GM18520 (cell line): ENCODE results near the gene ZNF559.
"Not testable (repeated sequence)": the region's sequence is repeated elsewhere in the genome, so short reads cannot be mapped to it uniquely, and the experiment has no call there.

Source experiments
- ATAC-seq: cut with Tn5 transposase; IDR thresholded peaks from one replicate; pipeline ENCODE4 v1.9.1; 2021; ENCODE audit not compliant: unreplicated experiment

ZNF559 gene

DNA sequence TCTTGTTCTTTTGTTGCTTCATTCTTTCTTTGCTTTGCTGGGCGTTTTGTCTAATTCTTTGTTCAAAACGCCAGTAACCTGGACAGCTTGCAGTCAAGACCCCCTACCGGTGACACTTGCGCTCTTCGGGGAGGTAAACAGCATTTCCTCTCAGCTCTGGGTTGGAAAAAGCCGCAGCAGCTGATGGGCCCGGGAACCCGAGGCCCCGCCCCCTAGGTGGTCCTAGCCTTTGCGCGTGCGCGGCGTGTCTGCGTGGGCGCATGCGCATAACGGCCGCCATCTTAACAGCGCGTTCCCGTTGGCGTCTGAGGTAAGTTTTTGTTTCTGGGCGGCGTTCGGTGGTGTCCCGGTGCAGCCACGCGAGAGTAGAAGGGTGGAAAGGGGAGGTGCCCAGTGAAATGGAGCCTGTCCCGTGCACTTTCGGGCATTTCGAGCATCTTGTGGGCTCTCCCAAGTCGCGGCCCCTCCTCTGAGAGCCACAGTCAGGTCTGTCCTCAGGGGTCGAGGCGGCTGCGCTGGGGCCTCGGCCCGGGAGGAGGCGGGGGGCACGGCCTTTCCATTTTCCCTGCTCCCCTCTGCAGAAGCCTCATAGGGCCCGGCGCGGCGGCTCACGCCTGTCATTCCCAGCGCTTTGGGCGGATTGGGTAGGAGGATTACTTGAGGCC is at the start of gene ZNF559:
Gene ZNF559, plus strand, starts transcription at position 261 of the 665 bp plus-strand sequence. CDS start 14,371 bp downstream, outside the sequence.
- peak; percentile 88 for ATAC-seq

GRCh38 chr19:9283485-9283884 is 40.5 kb upstream of the ZNF559 start:
- ATAC-seq: not testable (repeated sequence)

DNA sequence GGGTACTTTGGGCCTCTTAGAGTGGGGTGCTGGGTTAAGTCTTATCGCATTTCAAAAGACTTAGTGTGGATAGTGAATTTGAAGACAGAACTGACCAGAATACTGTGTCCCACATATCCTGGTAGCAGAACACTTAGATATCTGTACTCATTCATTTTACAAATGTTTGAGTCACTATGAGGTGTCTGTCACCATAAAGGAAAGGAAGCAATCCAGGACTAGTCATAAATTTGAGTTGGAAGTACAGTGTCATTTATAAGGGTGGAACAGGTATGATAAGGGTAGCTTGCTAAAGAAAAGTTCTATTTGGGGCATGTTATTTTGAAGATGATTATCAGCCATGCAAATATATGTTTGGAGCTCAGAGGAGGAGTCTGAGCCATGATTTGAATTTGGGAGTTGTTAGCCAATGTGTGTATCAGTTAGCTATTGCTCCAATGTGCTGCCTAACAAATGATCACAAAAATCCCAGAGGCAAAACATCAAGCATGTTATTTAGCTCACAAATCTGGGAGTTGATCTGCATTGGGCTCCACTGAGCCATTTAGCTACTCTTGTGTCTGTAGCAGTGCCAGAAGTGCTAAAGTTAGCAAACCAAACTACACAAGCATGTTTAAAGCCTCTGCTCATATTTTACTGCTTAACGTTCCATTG is 34.6 kb upstream of the ZNF559 start:
- no peak for ATAC-seq

DNA sequence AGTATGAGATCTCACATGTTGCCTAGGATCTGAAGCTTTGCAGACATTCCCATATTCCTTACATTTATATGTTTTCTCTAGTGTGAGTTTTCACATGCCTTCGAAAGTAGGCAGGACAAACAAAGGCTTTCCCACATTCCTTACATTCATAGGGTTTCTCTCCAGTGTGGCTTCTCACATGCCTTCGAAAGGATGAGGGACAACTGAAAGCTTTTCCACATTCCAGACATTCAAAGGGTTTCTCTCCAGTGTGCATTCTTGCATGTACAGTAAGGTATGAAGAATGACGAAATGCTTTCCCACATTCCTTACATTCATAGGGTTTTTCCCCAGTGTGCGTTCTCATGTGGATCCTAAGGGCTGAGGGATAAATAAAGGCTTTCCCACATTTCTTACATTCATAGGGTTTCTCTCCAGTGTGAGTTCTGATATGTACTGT is 28.5 kb upstream of the ZNF559 start:
- ATAC-seq: no peak

- no peak for ATAC-seq
Observed at GRCh38 chr19:9296336-9296735, 27.6 kb upstream of the ZNF559 start.

DNA sequence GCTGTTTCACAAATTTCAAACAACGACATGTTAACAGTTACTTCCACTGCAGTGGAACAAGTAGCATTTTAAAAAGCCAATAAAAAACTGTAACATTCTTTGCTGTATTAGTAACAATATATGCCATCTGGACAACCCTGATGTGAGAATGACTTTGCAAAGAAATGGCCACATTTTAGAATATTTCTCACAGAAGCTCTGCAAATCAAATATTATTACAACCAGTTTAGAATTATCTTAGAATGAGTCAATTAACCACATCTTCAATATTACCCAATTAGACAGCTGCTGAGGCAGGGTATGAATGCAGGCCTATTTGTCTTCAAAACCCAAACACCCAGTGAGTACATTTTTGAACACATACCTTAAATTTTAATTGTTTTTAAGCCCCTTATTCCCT is 17.5 kb upstream of the ZNF559 start:
- ATAC-seq: no peak

DNA sequence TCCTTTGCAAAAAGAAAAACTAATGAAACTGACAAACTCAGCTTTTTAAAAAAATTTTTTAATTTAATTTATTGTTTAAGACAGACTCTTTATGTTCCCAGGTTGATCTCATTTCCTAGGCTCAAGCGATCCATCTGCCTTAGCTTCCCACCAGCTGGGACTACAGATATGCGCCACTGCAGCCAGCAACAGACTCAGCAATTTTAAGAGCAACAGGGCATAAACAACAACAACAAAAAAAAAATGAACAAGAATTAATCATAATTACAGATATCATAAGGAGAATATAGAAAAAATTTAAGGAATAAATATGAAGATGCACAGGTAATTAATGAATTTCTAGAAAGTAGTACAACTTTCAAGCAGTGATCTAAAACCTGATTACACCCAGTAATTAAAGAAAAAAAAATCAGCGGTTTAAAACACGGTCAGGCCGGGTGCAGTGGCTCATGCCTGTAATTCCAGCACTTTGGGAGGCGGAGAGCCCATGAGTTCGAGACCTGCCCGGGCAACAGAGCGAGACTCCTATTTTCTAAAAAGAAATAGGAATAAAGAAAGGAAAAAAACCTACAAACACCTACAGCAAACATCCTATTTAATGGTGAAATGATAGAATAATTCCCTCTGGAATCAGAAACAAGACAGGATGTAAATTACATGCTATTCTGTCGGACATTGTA is 15.7 kb upstream of the ZNF559 start:
- no peak for ATAC-seq

GRCh38 chr19:9309139-9309973 is 14.6 kb upstream of the ZNF559 start, which contains the start of gene ZNF699:
ZNF699 (minus strand) TSS chr19:9309838; CDS start chr19:9305119, 4,719 bp downstream.
- peak; percentile 90 for ATAC-seq

DNA sequence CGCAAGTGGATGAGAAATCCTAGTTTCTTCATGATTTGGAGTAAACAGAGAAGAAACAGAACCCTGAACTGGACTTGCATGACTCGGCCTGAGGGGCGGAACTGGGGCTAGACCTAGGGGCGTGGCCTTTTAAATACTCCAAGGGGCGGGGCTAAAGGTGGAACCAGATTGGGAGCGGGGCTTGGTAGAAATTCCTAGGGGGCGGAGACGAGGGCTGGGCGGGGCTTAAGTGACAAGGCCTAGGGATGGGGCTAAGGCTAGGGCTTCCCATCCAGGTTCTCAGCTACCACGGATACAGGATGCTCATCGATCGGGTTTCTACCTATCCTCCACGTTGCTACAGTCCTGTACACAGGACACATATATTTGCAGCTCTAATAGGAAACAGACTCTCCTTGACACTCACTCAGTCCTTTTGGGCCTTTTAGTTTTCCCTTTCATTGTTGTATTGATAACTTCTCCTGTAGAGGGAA is 14.0 kb upstream of the ZNF559 start:
- ATAC-seq: peak; percentile 31

DNA sequence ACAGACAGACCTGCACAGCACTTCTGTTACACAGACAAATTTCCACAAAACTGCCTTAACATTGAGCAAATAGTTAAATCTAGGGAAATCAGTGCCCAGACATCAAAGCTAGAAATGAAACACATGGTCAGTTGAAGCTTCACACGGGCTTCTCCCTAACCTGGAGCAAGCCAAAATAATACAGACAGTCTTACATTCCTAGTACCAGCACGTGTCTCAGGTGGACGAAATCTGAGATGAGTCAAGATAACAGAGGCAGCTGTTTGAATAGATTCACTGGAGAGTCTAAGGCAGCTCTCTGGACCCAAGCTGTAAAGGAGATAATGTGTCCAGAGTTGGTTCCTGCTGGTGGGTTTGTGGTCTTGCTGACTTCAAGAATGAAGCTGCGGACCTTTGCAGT is 10.2 kb upstream of the ZNF559 start:
- no peak for ATAC-seq

GRCh38 chr19:9321338-9321737 is 2.6 kb upstream of the ZNF559 start:
- no peak for ATAC-seq

DNA sequence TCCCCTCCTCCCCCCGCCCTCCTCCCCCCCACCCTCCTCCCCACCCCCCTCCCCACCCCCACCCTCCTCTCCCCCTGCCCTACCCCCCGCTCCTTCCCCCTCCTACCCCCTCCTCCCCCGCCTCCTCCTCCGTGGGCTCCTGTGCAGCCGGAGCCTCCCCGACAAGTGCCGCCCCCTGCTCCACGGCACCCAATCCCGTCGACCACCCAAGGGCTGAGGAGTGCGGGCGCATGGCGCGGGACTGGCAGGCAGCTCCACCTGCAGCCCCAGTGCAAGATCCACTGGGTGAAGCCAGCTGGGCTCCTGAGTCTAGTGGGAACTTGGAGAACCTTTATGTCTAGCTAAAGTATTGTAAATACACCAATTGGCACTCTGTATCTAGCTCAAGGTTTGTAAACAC is 2.2 kb upstream of the ZNF559 start:
- not testable (repeated sequence) for ATAC-seq

DNA sequence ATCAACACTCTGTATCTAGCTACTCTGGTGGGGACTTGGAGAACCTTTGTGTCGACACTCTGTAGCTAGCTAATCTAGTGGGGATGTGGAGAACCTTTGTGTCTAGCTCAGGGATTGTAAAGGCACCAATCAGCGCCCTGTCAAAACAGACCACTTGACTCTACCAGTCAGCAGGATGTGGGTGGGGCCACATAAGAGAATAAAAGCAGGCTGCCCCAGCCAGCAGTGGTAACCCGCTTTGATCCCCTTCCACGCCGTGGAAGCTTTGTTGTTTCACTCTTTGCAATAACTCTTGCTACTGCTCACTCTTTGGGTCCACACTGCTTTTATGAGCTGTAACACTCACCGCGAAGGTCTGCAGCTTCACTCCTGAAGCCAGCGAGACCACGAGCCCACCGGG is 1.8 kb upstream of the ZNF559 start:
- ATAC-seq: not testable (repeated sequence)

DNA sequence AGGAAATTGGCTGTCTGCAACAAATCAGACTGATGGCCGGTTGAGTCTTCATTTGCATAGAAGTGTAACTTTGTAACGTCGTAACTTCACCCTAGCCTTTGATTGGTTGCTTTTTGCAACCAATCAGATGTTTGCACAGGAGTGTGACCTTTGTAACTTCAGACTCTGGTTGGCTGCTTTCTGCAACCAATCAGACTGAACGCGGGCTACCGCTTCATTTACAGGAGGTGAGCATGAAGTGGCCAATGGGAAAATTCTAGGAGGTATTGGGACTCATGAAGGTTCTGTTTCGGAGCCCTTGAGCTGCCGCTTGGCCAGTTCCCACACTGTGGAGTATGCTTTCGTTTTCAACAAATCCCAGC is 441 bp upstream of the ZNF559 start:
- peak; percentile 3 for ATAC-seq

GRCh38 chr19:9324584-9324962 is 594 bp downstream of the ZNF559 start:
- no peak for ATAC-seq

- ATAC-seq: no peak
Observed at GRCh38 chr19:9329999-9330398, 6.0 kb downstream of the ZNF559 start.

- ATAC-seq: no peak
Observed at GRCh38 chr19:9342610-9343304, 18.8 kb downstream of the ZNF559 start.

DNA sequence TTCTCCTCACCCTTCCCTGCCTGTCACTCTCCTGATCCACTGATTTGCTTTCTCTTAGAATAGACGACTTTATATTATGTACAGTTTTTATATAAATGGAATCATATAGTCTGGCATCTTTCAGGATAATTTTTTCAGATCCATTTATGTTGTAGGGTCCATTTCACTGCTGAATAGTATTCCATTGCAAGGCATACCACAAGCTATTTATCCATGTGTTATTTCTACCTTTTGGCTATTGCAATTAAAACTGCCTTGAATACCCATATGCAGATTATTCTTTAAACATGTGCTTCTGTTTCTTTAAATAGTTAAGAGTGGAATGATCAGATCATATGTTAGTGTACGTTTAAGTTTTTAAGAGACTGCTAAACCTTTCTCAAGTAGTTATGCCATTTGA is 21.0 kb downstream of the ZNF559 start:
- no peak for ATAC-seq

GRCh38 chr19:9348253-9348652 is 24.3 kb downstream of the ZNF559 start:
- ATAC-seq: no peak

GRCh38 chr19:9348671-9349070 is 24.7 kb downstream of the ZNF559 start:
- no peak for ATAC-seq
